Astrocyte of the spinal cord (primary cell): Measurements from ENCODE around the gene SCRN1.

Experiments
- DNase-seq: peaks from one replicate; pipeline ENCODE4 v3.0.0; 2011; ENCODE audit warnings: low read depth, low spot score
- H3K4me3 ChIP-seq: 2 replicates; pipeline ENCODE4 v1.5.1; 2011; ENCODE audit warnings: low read depth, mild to moderate bottlenecking, low read length, moderate library complexity
- in situ Hi-C: cut with HindIII; loops from 2 replicates; pipeline ENCODE4 v1.10.0; 2017; ENCODE audit warnings: low sequenced_read_pairs
- TF ChIP-seq, protein P1 (sequence below): IDR thresholded peaks from 2 replicates; pipeline ENCODE4 v1.5.1; 2012; ENCODE audit warnings: low read depth, mild to moderate bottlenecking, low read length, inconsistent platforms

The SCRN1 gene

DNA sequence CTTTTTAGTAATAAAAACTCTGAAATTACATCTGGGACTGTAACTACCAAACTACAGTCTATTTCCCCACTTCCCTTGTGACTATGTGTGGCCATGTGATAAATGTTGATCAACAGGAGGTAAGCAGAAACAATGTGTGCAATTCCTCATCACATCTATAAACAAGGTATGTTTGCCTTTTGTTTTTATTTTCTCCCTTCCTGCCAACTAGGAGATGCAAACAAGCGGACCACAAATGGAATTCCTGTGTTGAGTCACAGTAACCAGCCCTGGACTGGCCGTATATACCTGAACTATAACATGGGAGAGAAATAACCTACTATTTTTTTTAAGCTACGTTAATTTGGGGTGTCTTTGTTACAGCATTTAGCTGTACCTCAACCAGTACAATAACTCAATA, 52.5 kb downstream of the SCRN1 start:
- TF ChIP-seq, protein P1, sequence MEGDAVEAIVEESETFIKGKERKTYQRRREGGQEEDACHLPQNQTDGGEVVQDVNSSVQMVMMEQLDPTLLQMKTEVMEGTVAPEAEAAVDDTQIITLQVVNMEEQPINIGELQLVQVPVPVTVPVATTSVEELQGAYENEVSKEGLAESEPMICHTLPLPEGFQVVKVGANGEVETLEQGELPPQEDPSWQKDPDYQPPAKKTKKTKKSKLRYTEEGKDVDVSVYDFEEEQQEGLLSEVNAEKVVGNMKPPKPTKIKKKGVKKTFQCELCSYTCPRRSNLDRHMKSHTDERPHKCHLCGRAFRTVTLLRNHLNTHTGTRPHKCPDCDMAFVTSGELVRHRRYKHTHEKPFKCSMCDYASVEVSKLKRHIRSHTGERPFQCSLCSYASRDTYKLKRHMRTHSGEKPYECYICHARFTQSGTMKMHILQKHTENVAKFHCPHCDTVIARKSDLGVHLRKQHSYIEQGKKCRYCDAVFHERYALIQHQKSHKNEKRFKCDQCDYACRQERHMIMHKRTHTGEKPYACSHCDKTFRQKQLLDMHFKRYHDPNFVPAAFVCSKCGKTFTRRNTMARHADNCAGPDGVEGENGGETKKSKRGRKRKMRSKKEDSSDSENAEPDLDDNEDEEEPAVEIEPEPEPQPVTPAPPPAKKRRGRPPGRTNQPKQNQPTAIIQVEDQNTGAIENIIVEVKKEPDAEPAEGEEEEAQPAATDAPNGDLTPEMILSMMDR = no peak
- no peak overlapping the region for H3K4me3 ChIP-seq
- in situ Hi-C loops = no loop called here
- DNase-seq = no peak

DNA sequence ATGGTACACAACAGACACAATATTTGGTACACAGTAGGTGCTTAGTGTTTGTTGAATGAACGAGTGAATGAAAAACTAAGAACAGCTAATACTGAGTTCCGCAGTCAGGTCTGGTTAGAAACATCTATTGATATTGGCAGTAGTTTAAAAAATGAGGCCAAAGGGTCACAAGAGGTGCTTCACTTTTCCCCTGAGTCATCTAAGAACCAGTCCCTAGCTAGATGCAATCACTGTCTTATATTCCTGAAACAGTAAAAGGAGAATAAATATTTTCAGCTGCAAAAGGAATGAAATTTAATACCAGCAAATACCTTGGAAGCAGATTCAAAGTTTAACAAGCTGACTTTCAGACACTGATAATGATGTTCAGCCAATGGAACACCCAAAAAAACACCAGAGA, 54.5 kb downstream of the SCRN1 start:
- no peak overlapping the region for H3K4me3 ChIP-seq
- TF ChIP-seq, protein P1 = no peak
- in situ Hi-C loops = no loop called here
- DNase-seq = peak; percentile 14

DNA sequence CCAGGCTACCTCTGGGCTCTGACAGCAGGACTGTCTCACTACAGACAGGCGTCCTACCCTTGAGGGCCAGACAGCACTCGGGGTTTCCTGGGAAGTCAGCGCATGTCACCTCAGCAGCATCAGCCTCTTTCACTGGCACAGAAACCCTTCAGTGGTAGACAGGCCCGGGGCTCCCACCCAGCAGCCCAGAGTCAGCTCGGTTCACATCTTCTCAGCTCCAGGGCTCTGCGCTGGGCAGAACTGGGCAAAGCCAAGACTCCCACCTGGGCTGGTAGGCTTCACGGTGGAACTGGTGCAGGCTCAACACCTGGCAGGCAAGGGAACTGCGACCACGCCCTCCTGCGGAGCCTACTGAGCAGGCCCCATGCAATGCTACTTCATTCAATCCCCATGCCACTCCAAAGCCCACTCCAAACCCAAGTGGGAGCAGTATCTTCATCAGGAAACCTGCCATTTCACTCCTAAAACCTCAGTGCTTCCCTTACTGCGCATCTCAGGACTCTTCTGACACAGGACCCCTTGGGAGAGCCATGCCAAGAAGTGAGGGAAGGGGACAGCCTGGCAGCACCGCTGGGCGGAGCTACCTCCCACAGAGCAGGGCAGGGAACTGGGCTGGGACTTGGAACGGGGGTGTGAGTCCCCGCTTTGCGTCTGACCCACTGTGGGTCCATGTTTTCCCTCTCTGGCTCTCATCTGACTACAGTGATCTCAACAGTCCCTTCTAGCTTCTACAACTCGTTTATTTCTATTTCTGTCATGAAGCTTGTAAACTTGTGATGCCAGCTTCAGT, 60.4 kb downstream of the SCRN1 start:
- in situ Hi-C loops = no loop called here
- TF ChIP-seq, protein P1 = no peak
- H3K4me3 ChIP-seq = no peak overlapping the region
- no peak for DNase-seq

DNA sequence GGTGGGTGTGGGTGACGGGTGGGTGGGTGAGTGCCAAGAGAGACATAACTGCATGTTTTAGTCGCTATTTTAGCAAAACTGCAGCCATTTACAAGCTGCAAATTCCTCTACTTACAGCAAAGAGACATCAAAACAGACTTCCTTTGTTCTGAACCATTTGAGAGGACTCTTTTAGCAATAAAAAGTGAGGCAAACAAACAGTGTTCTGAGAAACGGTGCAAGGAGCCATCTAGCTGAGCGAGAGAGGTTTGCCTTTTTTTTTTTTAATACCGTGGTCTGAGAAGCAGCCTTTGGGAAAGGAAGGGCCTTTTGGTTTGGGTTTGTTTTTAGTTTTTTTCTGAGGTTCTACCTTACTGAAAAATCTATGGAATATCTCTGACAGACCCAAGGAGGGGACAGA, 62.9 kb downstream of the SCRN1 start:
- in situ Hi-C loops = no loop called here
- TF ChIP-seq, protein P1 = no peak
- H3K4me3 ChIP-seq = no peak overlapping the region
- no peak for DNase-seq

DNA sequence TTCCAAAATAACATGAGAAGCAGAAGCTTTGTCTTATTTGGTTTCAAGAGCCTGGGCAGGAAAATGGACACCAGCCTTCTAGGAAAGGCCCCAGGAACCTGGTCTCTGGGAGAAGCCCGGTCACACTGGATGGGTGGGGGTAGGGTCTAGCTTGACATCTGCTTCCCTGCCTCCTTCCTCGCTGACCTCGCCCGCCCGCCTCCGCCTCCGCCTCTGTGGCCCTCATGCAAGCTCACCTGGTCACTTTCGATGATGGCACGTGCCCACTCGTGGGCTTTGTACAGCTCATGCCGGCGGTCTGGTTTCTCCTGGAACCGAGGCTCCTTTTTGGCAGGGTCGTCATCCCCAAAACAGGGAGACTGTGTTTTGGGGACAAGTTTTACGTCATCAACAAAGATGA, 63.4 kb downstream of the SCRN1 start:
- TF ChIP-seq, protein P1 = no peak
- no peak for DNase-seq
- no peak overlapping the region for H3K4me3 ChIP-seq
- in situ Hi-C loops = no loop called here

DNA sequence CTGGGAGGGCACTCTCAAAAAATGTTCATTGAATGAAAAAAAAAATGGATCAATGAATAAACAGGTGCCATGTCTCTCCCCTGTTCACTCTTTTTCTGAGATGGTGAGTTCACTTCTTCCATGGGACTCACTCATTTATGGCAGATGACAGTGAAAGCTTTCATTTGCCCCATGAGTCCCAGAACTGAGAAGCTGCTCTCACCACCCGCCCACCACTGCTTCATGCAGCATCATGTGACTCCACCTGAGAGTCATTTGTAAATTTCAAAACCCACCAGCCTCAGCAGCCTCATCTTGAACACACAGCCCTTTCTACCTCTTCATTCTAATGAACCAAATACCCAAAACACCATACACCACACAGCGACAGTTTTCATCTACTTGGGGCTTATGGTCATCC, 64.9 kb downstream of the SCRN1 start:
- no peak overlapping the region for H3K4me3 ChIP-seq
- TF ChIP-seq, protein P1 = no peak
- in situ Hi-C loops = no loop called here
- no peak for DNase-seq
